ENCODE data around the gene RAB40C.

The RAB40C gene

GRCh38 chr16:589658-590187, at the start of gene RAB40C:
RAB40C (plus strand) TSS chr16:590066; CDS start chr16:590292, 226 bp downstream.
- TF ChIP-seq POLR2A (IDR thresholded peaks at IDR 0.05; ENCODE audit: low read depth, low read length) = peak; percentile 52
- DNase-seq (ENCODE audit: insufficient read length, low spot score) (peak; percentile 99), FAIRE-seq (no peak)

DNA sequence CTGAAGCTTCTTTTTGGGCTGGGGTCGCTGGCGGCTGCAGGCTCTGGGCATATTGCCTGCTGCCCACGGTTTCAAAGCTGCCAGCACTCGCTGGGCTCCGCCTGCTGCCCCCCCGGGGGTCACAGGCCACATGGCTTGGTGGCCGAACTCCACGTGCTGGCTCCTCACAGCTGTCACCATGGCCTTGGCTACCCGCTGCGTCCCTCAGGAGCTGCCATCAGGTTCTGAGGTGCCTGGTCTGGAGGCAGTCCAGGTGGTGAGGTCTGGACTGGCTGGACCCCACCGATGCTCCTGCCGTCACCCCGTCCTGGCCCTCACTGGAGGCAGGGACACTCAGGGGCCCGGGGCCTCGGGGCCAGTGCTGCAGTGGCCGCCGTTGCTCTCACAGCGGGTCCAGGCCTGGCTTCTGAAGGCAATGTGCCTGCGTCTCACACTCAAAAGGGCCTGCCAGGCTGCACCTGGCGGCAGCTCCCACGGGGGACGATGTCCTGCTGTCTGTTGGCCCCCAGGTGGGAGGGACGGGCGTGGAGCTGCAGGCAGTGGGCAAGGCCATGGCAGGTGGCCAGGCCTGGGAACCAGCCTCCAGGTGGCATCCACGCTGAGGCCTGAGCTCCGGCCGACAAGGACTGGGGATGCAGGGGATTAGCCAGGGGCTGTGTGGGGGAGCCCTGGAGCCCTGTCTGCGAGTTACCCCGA, 49.1 kb upstream of the RAB40C start:
- FAIRE-seq (no peak), DNase-seq (ENCODE audit: insufficient read length, low spot score) (no peak)
- no peak for TF ChIP-seq POLR2A (IDR thresholded peaks at IDR 0.05; ENCODE audit: low read depth, low read length)

DNA sequence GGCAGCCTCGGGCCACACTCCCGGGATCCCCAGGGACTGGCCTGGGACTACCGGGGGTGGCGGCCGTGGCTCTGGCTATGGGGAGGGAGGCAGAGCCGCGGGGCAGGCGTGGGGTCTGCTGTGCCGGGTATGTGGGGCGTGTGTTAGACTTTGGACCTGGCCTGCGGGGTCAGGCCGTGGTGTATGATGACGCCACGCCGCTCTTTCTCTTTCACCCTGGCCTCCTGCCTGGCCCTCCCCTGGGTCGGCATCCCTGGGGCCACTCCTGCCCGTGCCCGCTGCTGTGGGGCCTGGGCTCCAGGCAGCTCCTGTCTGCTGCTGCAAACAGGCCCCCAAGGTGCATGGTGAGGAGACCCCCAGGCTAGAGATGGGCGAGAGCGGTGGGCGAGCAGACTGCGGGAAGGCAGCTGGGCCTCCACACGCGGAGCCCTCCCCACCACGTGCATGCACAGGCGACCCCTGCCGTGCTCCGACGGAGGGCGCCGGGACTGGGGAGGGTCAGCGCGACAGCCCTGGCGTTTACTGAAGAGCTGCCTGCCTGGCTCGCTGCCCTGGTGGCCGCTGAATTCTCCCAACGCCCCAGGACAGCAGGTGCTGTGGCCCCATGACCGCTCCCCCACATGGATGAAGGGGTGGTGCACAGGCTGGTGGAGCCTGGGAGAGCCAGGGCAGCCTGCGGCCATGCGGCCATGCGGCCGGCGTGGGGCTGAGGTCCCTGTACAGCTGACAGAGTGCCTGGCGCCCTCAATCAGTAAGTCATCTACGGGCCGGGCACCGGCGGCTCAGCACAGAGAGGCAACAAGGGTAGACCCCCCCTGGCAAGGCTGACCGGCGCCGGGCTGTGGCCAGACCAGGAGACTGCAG, 46.3 kb upstream of the RAB40C start:
- no peak for TF ChIP-seq POLR2A (IDR thresholded peaks at IDR 0.05; ENCODE audit: low read depth, low read length)
- FAIRE-seq = no peak
- DNase-seq (ENCODE audit: insufficient read length, low spot score) = no peak

GRCh38 chr16:544517-544916, 45.3 kb upstream of the RAB40C start:
- FAIRE-seq (no peak), DNase-seq (ENCODE audit: insufficient read length, low spot score) (no peak)
- no peak for TF ChIP-seq POLR2A (IDR thresholded peaks at IDR 0.05; ENCODE audit: low read depth, low read length)

GRCh38 chr16:546909-547770, 42.7 kb upstream of the RAB40C start:
- no peak for FAIRE-seq
- DNase-seq (ENCODE audit: insufficient read length, low spot score) = no peak
- TF ChIP-seq POLR2A (IDR thresholded peaks at IDR 0.05; ENCODE audit: low read depth, low read length) = no peak

DNA sequence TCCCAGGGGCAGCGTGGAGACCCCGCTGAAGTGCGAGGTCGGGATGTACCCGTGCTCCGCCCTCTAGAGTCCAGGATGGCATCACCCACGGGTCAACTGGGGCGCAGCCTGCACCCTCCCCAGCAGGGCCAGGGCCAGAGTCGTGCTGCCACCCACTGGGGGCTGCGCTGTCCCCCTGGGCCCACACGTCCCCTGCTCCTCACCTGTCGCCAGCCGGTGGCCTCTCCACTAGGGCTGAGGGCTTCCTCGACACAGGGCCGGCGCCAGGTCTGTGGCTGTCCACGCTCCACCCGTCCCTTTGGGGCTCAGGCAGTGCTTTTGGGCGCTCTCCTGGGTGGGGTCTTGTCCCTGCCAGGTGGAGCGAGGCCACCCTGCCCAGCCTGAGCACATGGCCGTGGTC, 41.3 kb upstream of the RAB40C start:
- DNase-seq (ENCODE audit: insufficient read length, low spot score) (no peak), FAIRE-seq (no peak)
- TF ChIP-seq POLR2A (IDR thresholded peaks at IDR 0.05; ENCODE audit: low read depth, low read length) = no peak

DNA sequence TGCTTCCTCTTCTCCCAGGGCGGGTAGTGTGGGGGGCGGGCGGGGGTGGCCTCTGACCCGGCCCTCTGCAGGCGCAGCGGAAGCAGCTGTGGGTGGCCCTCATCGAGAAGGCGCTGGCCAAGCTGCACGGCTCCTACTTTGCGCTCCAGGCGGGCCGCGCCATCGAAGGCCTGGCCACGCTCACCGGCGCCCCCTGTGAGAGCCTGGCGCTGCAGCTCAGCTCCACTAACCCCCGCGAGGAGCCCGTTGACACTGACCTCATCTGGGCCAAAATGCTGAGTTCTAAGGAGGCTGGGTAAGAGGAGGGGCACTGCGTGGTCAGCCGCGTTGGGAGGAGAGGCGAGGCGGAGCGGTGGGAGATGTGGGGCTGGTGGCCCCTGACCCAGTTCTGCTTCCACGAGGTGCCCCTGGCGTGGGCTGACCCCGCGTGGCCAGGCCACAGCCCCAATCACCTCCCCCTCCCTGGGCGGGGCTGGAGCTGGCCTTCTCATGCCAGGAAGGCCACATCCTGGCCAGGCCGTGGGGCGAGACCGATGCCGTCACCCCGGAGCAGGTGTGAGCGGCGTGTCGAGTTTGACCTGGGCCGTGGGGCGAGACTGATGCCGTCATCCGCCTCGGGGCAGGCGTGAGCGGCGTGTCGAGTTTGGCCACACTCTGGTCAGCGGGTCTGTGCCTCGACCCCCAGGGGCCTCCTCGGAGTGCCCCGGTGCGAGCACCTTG, 40.2 kb upstream of the RAB40C start:
- no peak for TF ChIP-seq POLR2A (IDR thresholded peaks at IDR 0.05; ENCODE audit: low read depth, low read length)
- FAIRE-seq (no peak), DNase-seq (ENCODE audit: insufficient read length, low spot score) (no peak)

DNA sequence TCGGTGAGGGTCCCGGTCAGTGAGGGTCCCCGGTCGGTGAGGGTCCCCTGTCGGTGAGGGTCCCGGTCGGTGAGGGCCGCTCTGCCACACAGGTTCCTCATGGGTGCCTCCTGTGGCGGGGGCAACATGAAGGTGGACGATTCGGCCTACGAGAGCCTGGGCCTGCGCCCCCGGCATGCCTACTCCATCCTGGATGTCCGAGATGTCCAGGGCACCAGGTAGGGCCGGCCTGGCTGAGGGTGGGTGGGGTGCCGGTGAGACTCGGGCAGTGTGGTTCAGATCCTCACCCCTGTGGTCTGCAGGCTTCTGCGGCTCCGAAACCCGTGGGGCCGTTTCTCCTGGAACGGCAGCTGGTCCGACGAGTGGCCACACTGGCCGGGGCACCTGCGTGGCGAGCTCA, 38.7 kb upstream of the RAB40C start:
- DNase-seq (ENCODE audit: insufficient read length, low spot score) (no peak), FAIRE-seq (no peak)
- TF ChIP-seq POLR2A (IDR thresholded peaks at IDR 0.05; ENCODE audit: low read depth, low read length) = no peak

DNA sequence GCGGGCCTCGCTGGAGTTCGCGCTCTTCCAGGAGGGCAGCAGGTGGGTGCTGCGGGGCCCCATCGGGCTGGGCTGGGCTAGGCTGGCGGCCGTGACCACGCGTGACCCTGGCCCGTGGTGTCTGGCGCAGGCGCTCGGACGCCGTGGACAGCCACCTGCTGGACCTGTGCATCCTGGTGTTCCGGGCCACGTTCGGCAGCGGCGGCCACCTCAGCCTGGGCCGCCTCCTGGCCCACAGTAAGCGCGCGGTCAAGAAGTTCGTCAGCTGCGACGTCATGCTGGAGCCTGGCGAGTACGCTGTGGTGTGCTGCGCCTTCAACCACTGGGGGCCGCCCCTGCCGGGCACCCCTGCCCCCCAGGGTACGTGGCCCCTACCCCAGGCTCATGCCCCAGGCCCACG, 37.7 kb upstream of the RAB40C start:
- TF ChIP-seq POLR2A (IDR thresholded peaks at IDR 0.05; ENCODE audit: low read depth, low read length) = no peak
- no peak for FAIRE-seq
- no peak for DNase-seq (ENCODE audit: insufficient read length, low spot score)

DNA sequence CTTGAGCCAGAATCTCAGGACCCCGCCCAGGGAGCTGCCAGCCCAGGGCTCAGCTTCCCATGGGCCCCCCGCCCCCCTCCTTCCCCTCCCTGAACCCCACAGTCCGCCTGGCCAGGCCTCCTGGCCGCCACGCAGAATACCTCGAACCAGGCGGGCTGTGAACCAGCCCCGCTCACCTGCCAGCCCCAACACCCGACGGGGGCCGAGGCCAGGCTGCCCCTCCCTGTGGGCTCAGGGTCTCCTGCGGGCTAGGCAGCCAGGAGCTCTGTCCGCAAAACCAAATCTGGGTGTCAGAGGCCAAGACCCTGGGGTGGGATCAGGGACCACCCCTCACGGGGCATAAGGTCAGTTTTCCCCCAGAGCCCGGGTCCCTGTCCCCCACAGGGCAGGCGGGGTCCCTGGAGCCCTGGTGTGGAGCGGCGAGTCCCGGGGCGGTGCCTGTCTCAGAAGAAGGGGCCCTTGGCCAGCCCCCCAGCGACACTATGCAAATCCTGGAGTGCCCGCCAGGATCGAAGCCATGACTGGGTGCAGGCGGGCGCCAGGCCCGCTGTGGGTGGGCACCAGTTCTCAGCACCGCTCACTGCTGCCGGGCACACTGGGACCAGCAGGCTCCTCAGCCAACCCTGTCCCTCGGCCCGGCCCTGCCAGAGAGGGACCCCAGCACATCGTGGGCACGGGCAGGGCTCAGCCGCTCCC, 36.1 kb upstream of the RAB40C start:
- FAIRE-seq (no peak), DNase-seq (ENCODE audit: insufficient read length, low spot score) (no peak)
- TF ChIP-seq POLR2A (IDR thresholded peaks at IDR 0.05; ENCODE audit: low read depth, low read length) = no peak

- no peak for TF ChIP-seq POLR2A (IDR thresholded peaks at IDR 0.05; ENCODE audit: low read depth, low read length)
- DNase-seq (ENCODE audit: insufficient read length, low spot score) = no peak
- FAIRE-seq = peak; percentile 83
Measured at GRCh38 chr16:554297-554621, 35.6 kb upstream of the RAB40C start.

- TF ChIP-seq POLR2A (IDR thresholded peaks at IDR 0.05; ENCODE audit: low read depth, low read length) = no peak
- peak; percentile 100 for DNase-seq (ENCODE audit: insufficient read length, low spot score)
- no peak for FAIRE-seq
Measured at GRCh38 chr16:554640-555365, 35.1 kb upstream of the RAB40C start.

All from H54 (cell line).